Neural progenitor cell (in vitro differentiated cells): ENCODE data around the gene GTF2F1.

Experiments used
- EZH2 ChIP-seq: fragments of 200-600 bp; sonication (generic); IDR thresholded peaks from 2 replicates; pipeline ENCODE4 v1.6.1; 2017; ENCODE audit warnings: antibody characterized with exemption, mild to moderate bottlenecking, moderate library complexity
- TF ChIP-seq, protein P1 (sequence below): fragments of 200-600 bp; sonication (generic); IDR thresholded peaks from 2 replicates; pipeline ENCODE4 v1.5.1; 2017; ENCODE audit warnings: antibody characterized with exemption, mild to moderate bottlenecking

- TF ChIP-seq, protein P1, sequence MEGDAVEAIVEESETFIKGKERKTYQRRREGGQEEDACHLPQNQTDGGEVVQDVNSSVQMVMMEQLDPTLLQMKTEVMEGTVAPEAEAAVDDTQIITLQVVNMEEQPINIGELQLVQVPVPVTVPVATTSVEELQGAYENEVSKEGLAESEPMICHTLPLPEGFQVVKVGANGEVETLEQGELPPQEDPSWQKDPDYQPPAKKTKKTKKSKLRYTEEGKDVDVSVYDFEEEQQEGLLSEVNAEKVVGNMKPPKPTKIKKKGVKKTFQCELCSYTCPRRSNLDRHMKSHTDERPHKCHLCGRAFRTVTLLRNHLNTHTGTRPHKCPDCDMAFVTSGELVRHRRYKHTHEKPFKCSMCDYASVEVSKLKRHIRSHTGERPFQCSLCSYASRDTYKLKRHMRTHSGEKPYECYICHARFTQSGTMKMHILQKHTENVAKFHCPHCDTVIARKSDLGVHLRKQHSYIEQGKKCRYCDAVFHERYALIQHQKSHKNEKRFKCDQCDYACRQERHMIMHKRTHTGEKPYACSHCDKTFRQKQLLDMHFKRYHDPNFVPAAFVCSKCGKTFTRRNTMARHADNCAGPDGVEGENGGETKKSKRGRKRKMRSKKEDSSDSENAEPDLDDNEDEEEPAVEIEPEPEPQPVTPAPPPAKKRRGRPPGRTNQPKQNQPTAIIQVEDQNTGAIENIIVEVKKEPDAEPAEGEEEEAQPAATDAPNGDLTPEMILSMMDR: no peak
- TF ChIP-seq EZH2: no peak
Observed at GRCh38 chr19:6431891-6432290, 38.9 kb upstream of the GTF2F1 start.
